Lower leg skin (tissue), 4 donors: ENCODE results near the gene TMC8. TPM values are rescaled to one million over a fixed set of nuclear protein-coding genes. Genes with fewer than 3 reads are reported as not detected.
"Not testable (repeated sequence)": the region's sequence is repeated elsewhere in the genome, so short reads cannot be mapped to it uniquely, and the experiment has no call there.

Experiments
- DNase-seq, 2 donors: peaks; one replicate each; pipeline ENCODE4 v3.0.0-alpha.2; 2019; ENCODE audit warnings: low spot score in 2 of 2
- H3K4me3 ChIP-seq: fragments of 200-600 bp; sonication (generic); 2 replicates; pipeline ENCODE4 v1.5.1; 2017; ENCODE audit warnings: mild to moderate bottlenecking, low read depth; ENCODE audit not compliant: poor library complexity, severe bottlenecking
- CTCF ChIP-seq, 3 donors: fragments of 450-650 bp; IDR thresholded peaks; one replicate each; pipeline ENCODE4 v1.5.1; 2016; ENCODE audit warnings: antibody characterized with exemption in 3 of 3, mild to moderate bottlenecking in 3 of 3, moderate library complexity in 2 of 3
- POLR2A ChIP-seq, 2 donors: fragments of 450-650 bp; IDR thresholded peaks; one replicate each; pipeline ENCODE4 v1.6.1; 2016 to 2017; ENCODE audit warnings: antibody characterized with exemption in 2 of 2, mild to moderate bottlenecking in 1 of 2, moderate library complexity in 1 of 2
- WGBS, 2 donors: methylation state at CpG; one replicate each; pipeline ENCODE4 v1.1.5; 2018; 5-methylcytosine and 5-hydroxymethylcytosine counted together
- intact Hi-C: fragments of 100-400 bp; cut with DNase I; formaldehyde crosslinking; loops from one replicate; pipeline ENCODE4 v1.15.0; 2023; ENCODE audit warnings: low total_unique reads
- total RNA-seq, 4 donors: library from RNA; depleted of rRNA; stranded (reverse); fragments of >200 nt; gene quantifications; one replicate each; pipeline ENCODE4 v1.1.0, GENCODE V29; 2016

TMC8 gene
- total RNA-seq, 4 donors from 2014 or later = 1.5 to 2.7 (median 1.7) TPM

DNA sequence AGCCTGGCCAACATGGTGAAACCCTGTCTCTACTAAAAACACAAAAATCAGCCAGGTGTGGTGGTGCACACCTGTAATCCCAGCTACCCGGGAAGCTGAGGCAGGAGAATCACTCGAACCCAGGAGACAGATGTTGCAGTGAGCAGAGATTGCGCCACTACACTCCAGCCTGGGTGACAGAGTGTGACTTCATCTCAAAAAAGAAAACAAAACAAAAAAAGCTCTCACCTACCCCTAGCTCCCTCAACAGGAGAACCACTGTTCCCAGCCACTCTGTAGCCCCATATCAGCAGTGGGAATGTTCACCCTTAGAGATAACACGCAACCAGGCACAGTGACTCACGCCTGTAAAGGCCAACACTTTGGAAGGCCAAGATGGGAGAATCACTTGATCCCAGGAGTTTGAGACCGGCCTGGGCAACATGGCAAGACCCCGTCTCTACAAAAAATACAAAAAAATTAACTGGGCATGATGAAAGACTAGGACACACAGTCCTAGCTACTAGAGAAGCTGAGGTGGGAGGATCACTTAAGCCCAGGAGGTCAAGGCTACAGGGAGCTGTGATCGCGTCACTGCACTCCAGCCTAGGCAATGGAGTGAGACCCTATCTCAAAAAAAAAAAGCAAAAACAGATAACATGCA is 5.4 kb downstream of the TMC8 start:
- intact Hi-C loops = no loop called here
- no peak for DNase-seq
- 94 to 95% methylated on average over 9 of the region's 9 CpGs for WGBS, 2 donors
- H3K4me3 ChIP-seq = no peak overlapping the region
- TF ChIP-seq CTCF (IDR thresholded peaks at IDR 0.05) = no peak
- TF ChIP-seq POLR2A (IDR thresholded peaks at IDR 0.05) = no peak

- H3K4me3 ChIP-seq = no peak overlapping the region
- WGBS, 2 donors = 60 to 65% methylated on average over 24 to 26 of the region's 26 CpGs
- DNase-seq = no peak
- intact Hi-C loops = no loop called here
- TF ChIP-seq POLR2A (IDR thresholded peaks at IDR 0.05) (no peak), CTCF (IDR thresholded peaks at IDR 0.05) (no peak)
Observed at GRCh38 chr17:78137392-78138203, 7.0 kb downstream of the TMC8 start.

- TF ChIP-seq POLR2A (IDR thresholded peaks at IDR 0.05) (no peak), CTCF (IDR thresholded peaks at IDR 0.05) (no peak)
- DNase-seq = no peak
- intact Hi-C loops = no loop called here
- H3K4me3 ChIP-seq = no peak overlapping the region
- WGBS, 2 donors = 70 to 81% methylated on average over 17 of the region's 17 CpGs
Observed at GRCh38 chr17:78138204-78139060, 7.9 kb downstream of the TMC8 start.

DNA sequence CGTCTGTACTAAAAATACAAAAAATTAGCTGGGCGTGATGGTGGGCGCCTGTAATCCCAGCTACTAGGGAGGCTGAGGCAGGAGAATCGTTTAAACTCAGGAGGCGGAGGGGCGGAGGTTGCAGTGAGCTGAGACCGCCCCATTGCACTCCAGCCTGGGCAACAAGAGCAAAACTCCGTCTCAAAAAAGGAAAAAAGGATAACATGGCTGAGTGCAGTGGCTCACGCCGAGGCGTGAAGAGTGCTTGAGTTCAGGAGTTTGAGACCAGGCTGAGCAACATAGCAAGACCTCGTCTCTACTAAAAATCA is 9.2 kb downstream of the TMC8 start:
- 75 to 84% methylated on average over 12 of the region's 12 CpGs for WGBS, 2 donors
- H3K4me3 ChIP-seq, DNase-seq, intact Hi-C loops: not testable (repeated sequence)

GRCh38 chr17:78140169-78141051 is 9.8 kb downstream of the TMC8 start:
- no peak overlapping the region for H3K4me3 ChIP-seq
- peak; percentile 97 to 99 for DNase-seq
- intact Hi-C loops = no loop called here
- WGBS, 2 donors = 23 to 27% methylated on average over 38 to 52 of the region's 58 CpGs
- TF ChIP-seq CTCF (IDR thresholded peaks at IDR 0.05) (no peak), POLR2A (IDR thresholded peaks at IDR 0.05) (no peak)
